SK-N-MC (cell line): Measurements from ENCODE around the gene GOSR2.

Experiments
- EZH2 ChIP-seq: fragments of 200-600 bp; sonication (generic); IDR thresholded peaks from one replicate; pipeline ENCODE4 v1.6.1; 2017; ENCODE audit warnings: antibody characterized with exemption
- FOXP2 ChIP-seq: optimal IDR thresholded peaks from 2 replicates; pipeline ENCODE3; 2011; ENCODE audit warnings: mild to moderate bottlenecking, moderate library complexity; ENCODE audit not compliant: insufficient read depth; ENCODE audit errors: extremely low read length, control extremely low read depth
- POLR2AphosphoS5 ChIP-seq: IDR thresholded peaks from 2 replicates; pipeline ENCODE4 v1.6.1; 2012; ENCODE audit warnings: mild to moderate bottlenecking, low read depth, low read length, borderline replicate concordance

DNA sequence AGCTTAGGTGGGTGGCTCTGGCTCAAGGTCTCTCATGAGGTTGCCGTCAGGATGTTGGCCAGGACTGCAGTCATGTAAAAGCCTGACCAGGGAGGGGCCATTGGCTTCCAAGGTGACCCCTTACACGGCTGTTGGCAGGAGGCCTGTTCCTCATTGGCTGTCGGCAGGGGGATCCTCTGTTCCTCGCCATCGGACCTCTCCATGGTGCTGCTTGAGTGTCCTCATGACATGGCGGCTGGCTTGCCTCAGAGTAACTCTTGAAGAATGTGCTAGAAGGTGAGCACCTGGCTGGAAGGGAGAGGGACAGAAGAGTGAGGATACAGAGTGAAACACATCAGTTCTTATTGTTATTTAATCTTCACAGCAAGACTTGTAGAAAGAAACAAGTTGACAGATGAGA is 60.8 kb downstream of the GOSR2 start:
- TF ChIP-seq EZH2, result no peak
- TF ChIP-seq POLR2AphosphoS5, result no peak
- no peak for TF ChIP-seq FOXP2
